Measurements from ENCODE around the gene CSTPP1.

- peak in 2 of 5 experiments; percentile 16 to 20 for TF ChIP-seq CTCF (IDR thresholded peaks at IDR 0.05)
- TF ChIP-seq POLR2A (IDR thresholded peaks at IDR 0.05) = no peak
- no peak for TF ChIP-seq POLR2AphosphoS5 (IDR thresholded peaks at IDR 0.05)
Measured at GRCh38 chr11:46896719-46897406, 39.7 kb upstream of the CSTPP1 start.
